PFSK-1 (cell line): Measurements from ENCODE around the gene ZNF22.

ENCODE experiments used
- POLR2AphosphoS5 ChIP-seq: IDR thresholded peaks from 2 replicates; pipeline ENCODE4 v1.6.1; 2012; ENCODE audit warnings: low read depth, mild to moderate bottlenecking, control low read depth, low read length, moderate library complexity
- TAF1 ChIP-seq: IDR thresholded peaks from 2 replicates; pipeline ENCODE4 v1.6.1; 2012; ENCODE audit warnings: low read length, control low read depth, borderline replicate concordance; ENCODE audit not compliant: insufficient read depth

- TF ChIP-seq TAF1 (no peak), POLR2AphosphoS5 (no peak)
Observed at GRCh38 chr10:44955413-44956070, 45.2 kb upstream of the ZNF22 start.
